HG03103 (cell line): ENCODE measurements around the gene DHRS7C.

Experiments
- ATAC-seq: cut with Tn5 transposase; IDR thresholded peaks from one replicate; pipeline ENCODE4 v1.9.1; 2021; ENCODE audit warnings: low read depth; ENCODE audit not compliant: unreplicated experiment

The DHRS7C gene, protein sequence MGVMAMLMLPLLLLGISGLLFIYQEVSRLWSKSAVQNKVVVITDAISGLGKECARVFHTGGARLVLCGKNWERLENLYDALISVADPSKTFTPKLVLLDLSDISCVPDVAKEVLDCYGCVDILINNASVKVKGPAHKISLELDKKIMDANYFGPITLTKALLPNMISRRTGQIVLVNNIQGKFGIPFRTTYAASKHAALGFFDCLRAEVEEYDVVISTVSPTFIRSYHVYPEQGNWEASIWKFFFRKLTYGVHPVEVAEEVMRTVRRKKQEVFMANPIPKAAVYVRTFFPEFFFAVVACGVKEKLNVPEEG

DNA sequence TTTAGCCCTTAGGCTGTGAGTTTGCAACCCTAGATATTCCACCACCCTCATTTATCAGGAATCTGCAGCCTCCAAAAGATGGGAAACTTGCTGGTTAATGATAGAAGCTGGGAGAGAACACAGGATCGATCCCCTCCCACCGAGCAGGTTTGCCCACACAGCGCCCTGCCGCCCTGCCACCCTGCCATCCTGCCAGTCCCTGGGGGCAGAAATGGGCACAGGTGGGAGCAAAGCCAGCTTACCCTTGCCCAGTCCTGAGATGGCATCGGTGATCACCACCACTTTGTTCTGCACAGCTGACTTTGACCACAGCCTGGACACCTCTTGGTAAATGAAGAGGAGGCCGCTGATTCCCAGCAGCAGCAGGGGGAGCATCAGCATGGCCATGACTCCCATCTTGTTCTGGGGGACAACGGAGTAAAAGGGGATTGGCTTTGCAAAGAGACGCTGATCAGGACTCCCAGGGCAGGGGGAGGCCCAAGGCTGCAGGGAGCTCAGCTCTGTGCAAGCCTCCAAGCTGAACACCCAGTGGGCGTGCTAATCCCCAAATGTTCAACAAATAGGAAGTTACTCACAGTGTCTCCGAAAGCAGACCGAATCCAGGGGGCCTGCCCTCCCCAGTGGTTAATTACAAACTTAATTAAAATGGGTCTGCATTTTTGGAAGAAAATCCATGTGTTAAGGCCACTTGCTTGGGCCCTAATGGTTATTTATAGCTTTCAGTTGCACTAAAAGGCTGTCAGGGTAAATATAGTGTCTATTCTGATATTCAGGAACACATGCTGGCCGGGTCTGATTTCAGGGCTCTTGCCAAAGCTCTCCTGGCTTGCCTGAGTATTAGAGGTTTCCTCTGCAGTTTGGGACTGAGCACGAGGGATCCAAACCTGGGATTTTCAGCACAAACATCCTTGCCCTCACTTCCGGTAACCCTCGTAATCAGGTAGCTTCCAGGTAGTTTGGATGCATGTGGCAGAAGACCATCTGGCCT, at the start of gene DHRS7C:
Gene DHRS7C, minus strand, starts transcription at position 704 of the 988 bp plus-strand sequence. Its CDS starts 308 bp downstream, at position 396.
- ATAC-seq, result no peak

DNA sequence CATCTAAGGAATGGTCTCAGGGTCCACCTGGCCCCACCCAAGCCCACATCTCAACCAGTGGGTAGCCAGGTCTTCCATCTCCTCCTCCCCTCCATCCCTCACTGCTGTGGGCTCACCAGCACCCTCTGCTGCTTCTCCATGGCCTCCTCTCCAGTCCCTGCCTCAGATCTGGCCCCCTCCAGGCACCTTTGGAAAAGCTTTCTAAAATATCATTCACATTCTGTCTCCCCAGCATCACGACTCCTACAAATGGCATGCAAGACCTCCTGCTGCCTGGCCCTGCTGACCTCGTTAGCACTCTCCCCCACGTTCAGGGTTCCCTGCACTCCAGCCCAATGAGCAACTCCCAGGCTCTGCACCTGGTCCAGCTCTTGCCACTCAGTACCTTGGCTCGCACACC, 48.0 kb upstream of the DHRS7C start:
- ATAC-seq, result no peak

DNA sequence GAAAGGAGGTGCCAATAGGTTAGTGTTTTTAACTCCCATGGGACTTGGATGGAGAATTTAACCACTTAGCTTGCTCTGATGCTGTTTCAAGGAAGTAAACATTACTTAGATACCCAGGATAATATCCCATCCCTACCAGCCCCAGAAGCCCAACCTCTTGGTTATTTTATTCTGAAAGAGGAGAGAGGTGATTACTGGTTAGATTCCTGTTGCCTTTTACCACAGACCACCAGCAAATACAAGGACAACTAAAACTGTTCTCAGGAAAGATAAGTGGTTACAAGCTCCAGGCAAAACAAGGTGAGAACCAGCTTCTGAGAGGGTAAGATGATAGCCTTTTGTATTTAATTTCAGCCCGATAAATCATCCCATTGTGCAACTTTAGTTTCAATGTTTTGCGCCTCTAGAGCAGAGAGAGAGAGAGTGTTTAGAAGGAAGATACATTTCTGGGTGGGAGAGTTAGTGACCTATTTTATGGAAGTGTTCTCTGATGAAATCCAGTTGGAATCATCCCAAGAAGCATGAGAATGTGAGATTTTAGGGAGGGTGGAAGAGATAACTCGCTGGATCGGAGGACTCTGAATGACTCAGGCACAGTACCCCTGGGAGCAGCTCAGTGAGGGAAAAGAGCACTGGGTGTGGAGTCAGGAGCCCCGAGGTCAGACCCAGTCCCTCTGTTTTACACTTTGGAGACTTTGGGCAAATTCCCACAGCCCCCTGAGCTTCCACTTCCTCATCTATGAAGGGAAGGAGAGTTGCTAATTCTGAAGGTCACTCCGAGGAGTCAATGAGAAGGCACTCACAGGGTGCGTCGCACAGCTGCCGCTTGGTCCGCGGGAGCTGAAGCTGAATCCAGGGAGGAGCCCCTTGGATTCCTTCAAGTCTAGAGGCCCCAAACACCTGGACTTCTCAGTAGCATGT, 46.4 kb upstream of the DHRS7C start:
- no peak for ATAC-seq

DNA sequence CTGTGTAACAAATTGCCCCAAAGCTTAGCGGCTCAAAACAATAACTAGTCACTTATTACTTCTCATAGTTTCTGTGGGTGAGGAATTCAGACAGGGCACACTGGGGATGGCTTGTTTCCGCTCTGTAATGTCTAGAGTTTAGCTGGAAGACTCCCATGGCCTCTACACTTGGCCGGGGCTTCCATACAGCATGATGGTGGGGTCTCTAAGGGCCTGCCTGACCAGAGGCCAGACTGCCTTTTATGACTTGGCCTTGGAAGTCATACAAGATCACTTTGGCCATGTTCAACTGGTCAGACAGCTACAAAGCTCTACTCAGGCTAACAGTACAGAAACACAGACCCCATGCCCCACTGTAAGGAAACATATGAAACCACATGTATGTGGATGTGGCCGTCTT, 42.5 kb upstream of the DHRS7C start:
- ATAC-seq, result no peak

DNA sequence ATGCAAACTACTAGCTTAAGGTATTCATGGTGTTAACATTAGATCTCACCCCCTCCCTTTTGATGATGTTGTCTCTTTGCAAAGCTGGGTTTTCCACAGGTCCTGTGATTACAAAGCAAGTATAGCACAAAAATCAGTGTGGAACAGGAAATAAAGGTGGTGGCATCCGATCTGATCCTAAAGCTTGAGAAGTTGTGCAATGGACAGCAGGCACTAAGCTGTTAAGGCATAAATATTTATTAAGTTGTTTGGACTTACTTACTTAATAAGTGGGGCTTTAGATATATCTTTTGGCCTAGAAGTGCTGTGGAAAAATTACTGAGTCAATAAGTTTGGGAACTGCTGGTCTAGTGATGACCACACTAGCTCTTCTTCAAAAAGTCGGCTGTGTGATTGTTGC, 39.3 kb upstream of the DHRS7C start:
- no peak for ATAC-seq

DNA sequence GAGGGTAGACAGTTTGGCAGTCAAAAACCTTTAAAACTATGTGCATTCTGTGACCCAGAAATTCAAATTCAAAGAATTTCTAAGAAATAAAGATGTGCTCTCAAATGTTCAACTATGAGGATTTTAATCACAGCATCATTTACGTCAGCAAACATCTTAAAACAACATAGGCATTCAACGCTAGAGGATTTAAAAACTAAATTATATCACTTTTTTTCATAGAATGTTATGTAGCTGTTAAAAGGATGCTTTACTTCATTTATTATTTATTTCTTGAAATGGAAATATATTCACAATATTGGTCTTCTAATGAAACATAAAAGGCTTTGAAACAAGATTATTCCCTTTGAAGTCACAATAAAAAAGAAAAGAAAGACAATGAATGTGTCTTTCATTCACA, 38.0 kb upstream of the DHRS7C start:
- ATAC-seq, result no peak

DNA sequence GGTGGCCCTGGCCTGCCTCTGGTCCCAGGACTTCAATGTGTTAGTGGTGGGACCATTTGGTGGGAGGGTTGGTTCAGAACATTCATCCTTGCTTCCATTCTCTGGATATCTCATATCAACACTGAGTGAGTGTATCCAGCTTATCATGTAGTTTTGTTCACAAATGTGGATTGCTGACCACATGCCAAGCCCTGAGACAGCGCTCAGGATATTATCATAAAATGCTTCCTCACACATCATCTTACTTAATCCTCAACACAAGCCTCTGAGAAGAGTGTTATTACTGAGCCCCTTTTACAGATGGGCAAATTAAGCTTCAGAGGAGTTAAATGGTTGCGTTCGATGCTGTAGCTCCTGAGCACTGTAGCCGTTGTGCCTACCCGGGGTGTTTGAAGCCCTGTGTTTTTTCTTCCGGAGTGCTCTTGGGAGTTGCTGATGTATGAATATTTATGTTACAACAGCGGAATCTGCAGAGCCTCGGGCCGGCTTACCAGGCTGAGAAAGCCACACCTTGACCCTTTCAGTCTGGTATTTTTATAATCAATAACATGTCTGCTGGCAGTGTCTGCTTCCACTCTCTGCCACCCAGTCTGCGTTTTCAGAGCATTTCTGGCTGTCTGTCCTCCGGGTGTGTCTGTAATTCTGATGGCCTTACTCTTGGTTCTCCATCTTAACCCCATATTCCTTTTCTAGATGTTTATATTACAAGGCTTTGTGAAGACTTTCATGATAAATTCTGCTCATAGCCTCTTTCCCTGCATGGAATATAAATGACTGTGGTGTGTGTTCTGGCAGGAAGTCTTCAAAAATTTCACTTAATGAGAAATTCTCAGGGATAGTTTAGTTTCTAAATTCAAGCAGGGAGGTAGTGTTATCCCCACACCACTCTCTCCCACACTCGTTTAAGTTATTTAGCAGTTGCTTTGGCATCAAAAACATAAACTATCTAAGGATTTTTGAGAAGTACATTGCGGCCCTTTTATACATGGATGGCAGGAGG, 37.2 kb upstream of the DHRS7C start:
- no peak for ATAC-seq

DNA sequence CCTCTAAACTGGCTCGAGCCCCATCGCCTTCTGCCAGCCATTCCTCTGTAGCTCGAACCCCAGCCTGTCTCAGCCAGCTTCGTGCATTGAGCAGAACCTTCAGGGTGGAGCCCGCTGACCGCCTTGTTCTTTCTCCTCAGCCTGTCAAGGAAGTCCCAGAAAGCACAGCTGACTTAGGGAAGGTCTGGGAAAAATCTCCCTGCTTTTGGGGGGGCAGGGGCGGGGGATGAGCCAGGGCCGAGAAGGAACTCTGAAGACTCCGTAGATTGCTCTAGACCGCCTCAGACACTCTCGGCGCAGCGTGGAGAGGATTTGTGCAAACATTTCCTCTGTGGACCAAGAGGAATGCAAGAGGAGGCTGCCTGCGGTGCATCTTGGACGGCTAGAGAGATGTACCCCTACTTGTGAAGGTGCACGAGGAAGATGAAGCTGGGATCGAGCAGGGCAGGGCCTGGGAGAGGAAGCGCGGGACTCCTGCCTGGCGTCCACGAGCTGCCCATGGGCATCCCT, 34.3 kb upstream of the DHRS7C start, which contains the start of gene GLP2R:
Gene GLP2R, plus strand, starts transcription at position 284 of the 510 bp plus-strand sequence. Its CDS starts 140 bp downstream, at position 424.
- ATAC-seq, result no peak

DNA sequence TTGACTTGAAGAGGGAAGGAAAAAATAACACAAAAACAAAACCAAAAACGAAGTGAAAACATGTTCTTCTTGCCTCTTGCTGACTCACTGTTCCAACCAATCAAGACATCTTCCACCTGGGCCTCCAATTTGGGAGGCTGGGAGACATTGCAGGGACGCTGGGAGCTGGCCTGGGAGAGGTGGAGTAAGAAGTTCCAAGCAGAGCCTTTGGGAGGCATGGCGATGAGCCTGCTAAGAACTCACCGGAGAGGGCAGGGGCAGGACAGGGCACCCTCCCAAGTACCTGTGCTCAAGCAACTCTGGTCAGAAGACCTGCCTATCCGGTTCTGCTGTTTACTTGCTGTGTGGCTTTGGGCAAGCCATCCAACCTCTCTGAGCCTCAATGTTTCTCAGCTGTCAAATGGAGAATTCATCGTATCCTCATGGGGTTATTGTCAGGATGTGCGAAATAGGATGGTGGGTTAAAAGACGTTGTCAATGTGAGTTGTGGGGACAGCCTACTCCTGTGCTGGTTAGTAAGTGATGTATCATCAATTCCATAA, 33.5 kb upstream of the DHRS7C start:
- no peak for ATAC-seq

DNA sequence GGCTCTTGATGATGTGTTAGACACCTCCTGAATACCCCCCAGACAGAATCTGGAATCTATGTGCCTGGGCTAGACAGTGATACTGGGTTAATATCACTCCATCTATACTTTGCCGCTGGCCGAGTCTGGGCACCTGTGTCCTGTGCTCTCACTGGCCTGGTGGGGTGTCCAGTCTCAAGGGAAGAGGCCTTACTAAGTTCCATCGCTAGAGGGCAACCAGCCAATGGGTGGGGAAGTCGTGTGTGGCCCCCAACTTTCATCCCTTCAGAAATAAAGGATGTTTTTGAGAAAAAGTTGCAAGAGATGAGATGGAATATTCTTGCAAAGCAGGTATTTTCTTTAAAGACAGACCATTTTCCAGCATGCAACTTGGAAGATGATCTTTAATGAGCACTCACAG, 32.7 kb upstream of the DHRS7C start:
- no peak for ATAC-seq

DNA sequence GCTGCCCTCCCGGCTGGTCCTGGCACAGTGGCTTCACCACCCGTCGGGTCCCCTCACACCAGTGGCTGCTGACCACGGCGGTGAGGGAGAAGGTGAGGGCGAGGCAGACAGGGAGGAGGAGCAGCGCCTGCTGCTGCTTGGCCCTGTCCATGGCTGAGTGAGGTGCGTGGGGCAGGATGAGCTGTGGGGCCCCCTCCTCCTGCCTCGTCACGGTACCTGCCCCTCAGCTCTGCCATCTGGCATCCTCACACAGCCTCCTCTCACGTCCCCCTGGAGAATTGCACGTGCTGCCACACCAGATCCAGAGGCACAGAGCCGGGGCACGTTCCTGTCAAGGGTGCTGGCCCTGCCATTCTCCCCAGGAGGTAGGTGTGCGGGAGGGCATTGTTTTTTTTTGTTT, 30.5 kb upstream of the DHRS7C start, which contains the start of gene GSG1L2:
Gene GSG1L2, minus strand, starts transcription at position 159 of the 400 bp plus-strand sequence. Its CDS starts 8 bp downstream, at position 151.
- no peak for ATAC-seq

DNA sequence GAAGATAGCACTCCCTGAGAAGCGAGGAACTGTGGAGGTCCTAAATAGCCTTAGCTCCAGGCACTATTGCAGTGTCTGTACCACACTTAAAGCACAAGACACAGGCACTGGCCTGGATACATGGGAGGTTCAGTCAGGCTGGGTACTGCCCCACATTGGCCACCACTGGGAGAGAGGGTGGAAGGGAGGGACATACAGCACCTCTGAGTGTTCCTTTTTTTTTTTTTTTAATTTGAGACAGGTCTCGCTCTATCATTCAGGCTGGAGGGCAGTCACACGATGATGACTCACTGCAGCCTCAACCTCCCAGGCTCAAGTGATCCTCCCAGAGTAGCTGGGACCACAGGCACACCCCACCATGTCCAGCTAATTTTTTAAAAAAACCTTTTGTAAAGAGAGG, 29.1 kb upstream of the DHRS7C start:
- ATAC-seq, result no peak

DNA sequence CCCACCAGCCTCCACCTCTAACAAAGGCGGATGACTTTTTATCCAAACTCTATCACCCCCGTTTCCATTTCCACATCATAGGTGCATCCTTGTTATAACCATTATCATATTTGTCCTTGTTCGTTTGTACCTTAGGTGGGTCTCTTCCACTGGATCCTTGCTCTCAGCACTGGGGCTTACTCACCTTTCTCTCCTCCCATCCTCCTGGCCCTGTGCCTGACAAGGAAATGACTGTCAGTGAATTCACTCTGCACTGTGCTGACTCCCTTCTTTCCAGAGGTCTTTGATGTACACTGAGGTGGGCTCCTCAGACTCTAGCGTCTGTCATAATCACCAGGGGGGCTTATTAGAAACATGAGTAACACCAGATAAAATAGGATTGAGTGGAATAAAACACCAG, 27.4 kb upstream of the DHRS7C start:
- no peak for ATAC-seq

DNA sequence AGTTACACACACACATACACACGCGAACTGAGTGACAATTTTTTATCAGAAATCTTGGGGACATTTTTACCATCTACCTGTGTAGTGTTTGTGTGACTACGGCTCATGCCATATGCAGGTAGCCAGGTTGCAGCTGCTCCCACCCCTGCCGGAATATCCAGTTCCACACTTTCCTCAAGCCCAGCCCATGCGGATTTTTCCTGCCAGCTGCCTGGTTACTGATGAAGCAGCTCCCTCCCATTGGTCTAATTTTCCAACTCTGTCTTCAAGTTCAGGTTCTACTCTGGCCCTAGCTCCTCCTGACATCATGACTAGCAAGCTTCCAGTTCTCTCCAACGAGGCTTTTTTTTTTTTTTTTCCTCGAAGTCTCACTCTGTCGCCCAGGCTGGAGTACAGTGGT, 25.7 kb upstream of the DHRS7C start:
- no peak for ATAC-seq

DNA sequence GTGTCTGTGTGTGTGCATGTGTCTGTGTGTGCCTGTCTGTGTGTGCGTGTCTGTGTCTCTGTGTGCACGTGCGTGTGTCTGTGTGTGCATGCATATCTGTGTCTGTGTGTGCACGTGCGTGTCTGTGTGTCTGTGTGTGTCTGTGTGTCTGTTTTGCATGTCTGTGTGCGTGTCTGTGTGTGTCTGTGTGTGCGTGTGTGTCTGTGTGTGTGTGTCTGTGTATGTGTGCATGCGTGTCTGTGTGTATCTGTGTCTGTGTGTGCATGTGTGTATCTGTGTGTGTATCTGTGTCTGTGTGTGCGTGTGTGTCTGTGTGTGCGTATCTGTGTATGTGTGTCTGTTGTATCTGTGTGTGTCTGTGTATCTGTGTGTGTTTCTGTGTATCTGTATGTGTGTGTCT, 25.1 kb upstream of the DHRS7C start:
- ATAC-seq, result no peak

DNA sequence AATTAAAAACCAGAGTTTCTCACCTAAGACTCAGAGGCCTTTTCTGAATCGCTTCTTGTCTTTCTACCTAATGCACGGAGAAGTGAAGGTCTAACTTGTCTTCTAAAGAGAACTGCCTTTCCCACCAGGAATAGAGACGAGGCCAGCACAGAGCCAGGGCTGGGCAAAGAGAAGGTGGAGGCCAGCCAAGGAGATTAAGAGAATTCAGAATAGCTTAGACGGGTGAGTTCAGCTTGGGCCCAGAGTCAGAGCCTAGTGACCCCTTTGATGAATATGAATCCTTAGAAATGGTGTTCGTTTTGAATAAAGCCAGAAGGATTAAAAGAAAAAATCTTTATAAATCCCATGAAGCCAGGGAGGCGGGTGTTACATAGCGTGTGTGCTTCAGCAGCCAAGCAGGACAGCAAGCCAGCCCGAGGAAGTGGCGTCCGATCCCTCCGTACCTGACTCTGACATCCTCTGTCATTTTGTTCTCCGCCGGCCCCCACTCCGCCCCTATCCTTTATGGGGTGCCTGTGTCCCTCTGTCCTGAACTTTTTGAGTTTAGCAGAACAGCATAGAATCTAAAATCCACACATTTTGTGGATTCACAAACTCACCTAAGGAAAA, 23.0 kb upstream of the DHRS7C start:
- ATAC-seq, result no peak

DNA sequence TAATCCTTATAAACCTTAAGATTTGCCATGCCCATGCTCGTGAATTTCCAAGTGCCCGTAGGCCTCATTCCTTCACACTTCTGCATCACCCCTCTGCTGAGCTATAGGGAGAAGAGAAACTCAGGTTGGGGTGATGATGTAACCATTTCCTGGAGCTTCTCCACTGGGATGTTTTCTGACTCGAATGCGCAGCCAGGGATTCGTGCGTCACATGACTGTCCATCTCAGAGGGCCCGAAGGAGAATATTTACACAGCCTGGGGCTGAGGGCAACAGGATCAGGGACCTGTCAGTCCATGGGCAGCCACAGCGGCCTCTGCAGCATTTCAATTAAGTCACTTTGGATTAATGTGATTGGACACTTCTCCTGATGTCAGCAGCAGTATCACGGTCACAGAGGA, 21.8 kb upstream of the DHRS7C start:
- no peak for ATAC-seq

DNA sequence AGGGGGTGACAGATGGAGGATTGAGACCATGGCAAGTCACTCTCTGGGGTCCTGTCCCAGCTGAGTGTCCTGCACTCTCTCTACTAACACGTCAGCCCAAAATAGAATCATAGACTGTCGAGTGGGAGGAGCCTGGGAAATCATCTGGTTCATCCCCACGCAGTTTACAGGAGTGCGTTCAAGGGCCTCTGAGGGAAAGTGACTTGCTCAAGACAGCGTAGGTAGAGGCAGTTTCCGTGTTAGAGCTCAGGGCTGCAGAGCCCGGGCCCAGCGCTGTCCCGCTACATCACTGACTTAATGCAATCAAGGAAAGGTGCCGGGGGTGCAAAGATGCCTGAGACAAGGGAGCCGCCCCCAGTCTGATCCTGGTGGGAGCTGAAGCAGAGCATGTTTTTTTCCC, 20.1 kb upstream of the DHRS7C start:
- no peak for ATAC-seq
